Memory B cell (primary cell): ENCODE results near the gene HERC4.
"Not testable (repeated sequence)": the region's sequence is repeated elsewhere in the genome, so short reads cannot be mapped to it uniquely, and the experiment has no call there.

ENCODE experiments used
- ATAC-seq: fragments of 150-1000 bp; cut with Tn5 transposase; 2 replicates; pipeline ENCODE4 v1.10.0; 2021; ENCODE audit warnings: low read depth, mild to moderate bottlenecking, moderate library complexity
- DNase-seq, 2 donors: peaks; one replicate each; pipeline ENCODE4 v3.0.0; 2022; ENCODE audit warnings: low spot score in 2 of 2
- H3K27ac Mint-ChIP-seq: one replicate; pipeline ENCODE4 v1.8.0; 2022; ENCODE audit warnings: mild to moderate bottlenecking, moderate library complexity, mixed read lengths
- H3K27me3 Mint-ChIP-seq: one replicate; pipeline ENCODE4 v1.8.0; 2022; ENCODE audit warnings: mixed read lengths
- H3K36me3 Mint-ChIP-seq: one replicate; pipeline ENCODE4 v1.8.0; 2022; ENCODE audit warnings: mild to moderate bottlenecking, mixed read lengths
- H3K4me1 Mint-ChIP-seq: one replicate; pipeline ENCODE4 v1.8.0; 2022; ENCODE audit warnings: mixed read lengths
- H3K4me3 Mint-ChIP-seq: one replicate; pipeline ENCODE4 v1.8.0; 2022; ENCODE audit warnings: mild to moderate bottlenecking, moderate library complexity, mixed read lengths
- H3K9me3 Mint-ChIP-seq: one replicate; pipeline ENCODE4 v1.8.0; 2022; ENCODE audit warnings: mixed read lengths

The HERC4 gene

DNA sequence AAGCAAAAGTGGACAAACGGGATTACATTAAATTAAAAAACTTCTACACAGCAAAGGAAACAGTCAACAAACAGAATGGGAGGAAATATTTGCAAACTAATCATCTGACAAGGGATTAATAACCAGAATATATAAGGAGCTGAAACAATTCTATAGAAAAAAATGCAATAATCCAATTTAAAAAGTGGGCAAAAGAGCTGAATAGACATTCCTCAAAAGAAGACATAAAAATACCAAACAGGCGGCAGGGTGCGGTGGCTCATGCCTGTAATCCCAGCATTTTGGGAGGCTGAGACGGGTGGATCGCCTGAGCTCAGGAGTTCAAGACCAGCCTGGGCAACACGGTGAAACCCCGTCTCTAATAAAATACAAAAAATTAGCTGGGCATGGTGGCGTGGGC, 92.5 kb downstream of the HERC4 start:
- ATAC-seq, DNase-seq, H3K4me1 Mint-ChIP-seq, H3K27me3 Mint-ChIP-seq, H3K4me3 Mint-ChIP-seq, H3K27ac Mint-ChIP-seq, H3K9me3 Mint-ChIP-seq: not testable (repeated sequence)
- peaks cover 36% of the 10 kb centered on the region for H3K36me3 Mint-ChIP-seq

- DNase-seq: no peak
- Mint-ChIP-seq H3K4me1 (peaks cover 4% of the 10 kb centered on the region), H3K4me3 (no peak overlapping the region), H3K27me3 (no peaks in the 10 kb centered on the region), H3K27ac (no peak overlapping the region), H3K36me3 (peaks cover 37% of the 10 kb centered on the region), H3K9me3 (peaks cover 1% of the 10 kb centered on the region)
- no peak for ATAC-seq
These were observed 96.3 kb downstream of the HERC4 start for GRCh38 chr10:67978749-67979148.

- Mint-ChIP-seq H3K36me3 (peaks cover 41% of the 10 kb centered on the region), H3K27me3 (no peaks in the 10 kb centered on the region), H3K27ac (no peak overlapping the region), H3K9me3 (peaks cover 1% of the 10 kb centered on the region), H3K4me3 (no peak overlapping the region), H3K4me1 (peaks cover 4% of the 10 kb centered on the region)
- ATAC-seq (no peak), DNase-seq (no peak)
These were observed 97.8 kb downstream of the HERC4 start for GRCh38 chr10:67977251-67977650.

DNA sequence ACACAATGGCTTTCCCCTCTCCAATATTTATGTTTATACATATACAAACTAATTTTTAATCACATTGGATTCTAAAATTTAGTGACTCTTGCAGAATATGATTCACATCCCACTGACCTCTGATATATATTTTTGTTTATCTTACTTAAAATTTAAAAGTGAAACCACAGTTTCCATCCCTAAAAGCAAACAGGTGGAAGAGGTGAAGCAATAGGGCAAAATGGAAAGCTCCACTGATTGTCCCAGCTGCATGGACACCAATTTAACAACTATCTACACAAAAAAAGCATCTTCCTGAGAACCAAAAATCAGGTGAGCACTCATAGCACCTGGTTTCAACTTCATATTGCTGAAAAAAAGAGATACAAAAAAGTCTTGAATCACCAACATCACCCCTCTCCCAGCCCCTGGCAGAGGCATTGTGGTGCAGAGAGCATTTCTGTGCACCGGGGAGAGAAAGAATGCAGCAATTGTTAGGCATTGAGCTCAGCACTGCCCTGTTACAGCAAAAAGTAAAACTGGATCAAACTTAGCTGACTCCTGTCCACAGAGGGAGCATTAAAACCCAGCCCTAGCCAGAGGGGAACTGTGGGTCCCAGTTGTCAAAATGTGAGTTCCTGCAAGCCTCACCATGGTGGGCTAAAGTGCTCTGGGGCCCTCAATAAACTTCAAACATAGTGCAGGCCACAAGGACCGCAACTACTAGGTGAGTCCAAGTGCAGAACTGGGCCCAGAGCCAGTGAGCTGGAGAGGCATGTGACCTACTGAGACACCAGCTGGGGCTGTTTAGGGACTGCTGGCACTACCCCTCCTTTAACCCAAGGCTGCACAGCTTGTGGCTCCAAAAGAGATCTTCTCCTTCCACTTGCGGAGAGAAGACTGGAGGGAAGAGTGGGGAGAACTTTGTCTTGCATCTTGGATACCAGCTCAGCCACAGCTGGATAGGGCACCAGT, 98.5 kb downstream of the HERC4 start:
- H3K4me1 Mint-ChIP-seq: peaks cover 4% of the 10 kb centered on the region
- DNase-seq (no peak), ATAC-seq (no peak)
- H3K27ac Mint-ChIP-seq: no peak overlapping the region
- H3K9me3 Mint-ChIP-seq: peaks cover 1% of the 10 kb centered on the region
- no peaks in the 10 kb centered on the region for H3K27me3 Mint-ChIP-seq
- H3K36me3 Mint-ChIP-seq: peaks cover 40% of the 10 kb centered on the region
- H3K4me3 Mint-ChIP-seq: no peak overlapping the region

DNA sequence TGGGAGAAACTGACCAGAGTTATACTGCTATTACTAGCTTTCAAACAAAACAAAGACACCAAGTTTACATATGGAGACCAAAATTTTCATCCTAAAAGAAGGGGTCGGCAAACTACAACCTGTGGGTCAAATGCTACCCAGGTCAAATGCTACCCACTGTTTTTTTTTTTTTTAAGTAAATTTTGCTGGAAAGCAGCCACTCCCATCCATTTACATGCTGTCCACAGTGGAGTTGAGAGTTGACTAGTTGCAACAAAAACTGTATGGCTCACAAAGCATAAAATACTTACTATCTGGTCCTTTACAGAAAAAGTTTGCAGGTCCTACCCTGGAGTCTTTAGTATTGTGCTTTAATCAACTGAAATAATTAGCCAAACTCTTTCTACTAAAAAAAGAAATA, 99.2 kb downstream of the HERC4 start:
- peaks cover 2% of the 10 kb centered on the region for H3K4me1 Mint-ChIP-seq
- H3K9me3 Mint-ChIP-seq: peaks cover 1% of the 10 kb centered on the region
- H3K27me3 Mint-ChIP-seq: no peaks in the 10 kb centered on the region
- no peak overlapping the region for H3K27ac Mint-ChIP-seq
- no peak for DNase-seq
- no peak overlapping the region for H3K4me3 Mint-ChIP-seq
- ATAC-seq: no peak
- H3K36me3 Mint-ChIP-seq: peaks cover 38% of the 10 kb centered on the region

- Mint-ChIP-seq H3K4me3 (no peak overlapping the region), H3K36me3 (peaks cover 35% of the 10 kb centered on the region), H3K4me1 (no peaks in the 10 kb centered on the region), H3K27me3 (no peaks in the 10 kb centered on the region), H3K9me3 (peaks cover 3% of the 10 kb centered on the region), H3K27ac (no peak overlapping the region)
- ATAC-seq (no peak), DNase-seq (no peak)
These were observed 103.8 kb downstream of the HERC4 start for GRCh38 chr10:67971311-67971710.

DNA sequence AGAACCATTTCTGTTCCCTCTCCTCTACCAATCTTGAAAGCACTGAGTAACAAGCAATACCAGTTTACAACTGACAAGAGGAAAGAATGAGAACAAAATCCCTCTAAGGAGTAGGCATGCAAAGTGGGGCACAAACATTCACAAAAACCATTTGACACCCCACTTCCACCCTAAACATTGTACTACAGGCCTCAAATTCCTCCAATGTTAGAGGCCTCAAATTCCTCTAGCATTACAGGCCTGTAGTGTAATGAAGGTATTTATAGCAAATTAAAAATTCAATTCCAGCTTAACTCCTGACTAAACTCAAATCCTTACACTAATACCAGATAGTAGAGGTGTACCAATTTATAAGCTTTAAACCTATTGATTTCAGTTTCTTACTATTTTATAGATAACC, 105.2 kb downstream of the HERC4 start:
- no peak for DNase-seq
- H3K4me3 Mint-ChIP-seq: no peak overlapping the region
- H3K27ac Mint-ChIP-seq: no peak overlapping the region
- H3K27me3 Mint-ChIP-seq: no peaks in the 10 kb centered on the region
- H3K4me1 Mint-ChIP-seq: no peaks in the 10 kb centered on the region
- no peak for ATAC-seq
- H3K9me3 Mint-ChIP-seq: peaks cover 3% of the 10 kb centered on the region
- peaks cover 32% of the 10 kb centered on the region for H3K36me3 Mint-ChIP-seq

- ATAC-seq, H3K4me3 Mint-ChIP-seq, H3K4me1 Mint-ChIP-seq, DNase-seq, H3K27ac Mint-ChIP-seq, H3K9me3 Mint-ChIP-seq, H3K27me3 Mint-ChIP-seq: not testable (repeated sequence)
- H3K36me3 Mint-ChIP-seq: peaks cover 26% of the 10 kb centered on the region
These were observed 109.0 kb downstream of the HERC4 start for GRCh38 chr10:67966035-67966434.

- peaks cover 28% of the 10 kb centered on the region for H3K36me3 Mint-ChIP-seq
- no peak overlapping the region for H3K27ac Mint-ChIP-seq
These were observed 109.6 kb downstream of the HERC4 start for GRCh38 chr10:67965456-67965855.

DNA sequence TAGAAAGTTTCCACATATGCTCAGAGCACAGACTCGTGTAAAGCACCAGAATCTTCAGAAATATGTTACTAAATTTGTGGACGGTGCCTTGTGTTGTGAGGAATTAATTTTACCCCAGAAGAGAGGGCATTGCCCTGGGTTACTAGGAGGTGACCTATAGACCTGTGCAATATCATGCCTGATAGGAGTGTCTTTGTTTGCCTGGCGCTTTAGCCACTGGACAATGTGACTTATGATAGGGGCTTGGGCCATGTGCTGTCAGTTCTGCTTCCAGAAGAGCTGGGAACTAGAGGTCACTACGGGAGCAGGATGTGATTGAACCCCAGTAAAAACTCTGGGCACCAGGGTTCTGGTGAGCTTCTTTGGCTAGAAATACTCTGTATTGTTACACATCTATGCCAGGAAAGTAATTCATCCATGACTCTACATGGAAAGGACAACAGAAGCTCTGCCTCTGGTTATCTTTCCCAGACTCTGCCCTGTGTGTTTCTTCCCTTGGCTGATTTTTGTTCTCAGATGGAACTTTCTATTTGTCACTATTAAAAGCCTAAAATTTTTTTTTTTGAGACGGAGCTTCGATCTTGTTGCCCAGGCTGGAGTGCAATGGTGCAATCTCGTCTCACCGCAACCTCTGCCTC, 115.1 kb downstream of the HERC4 start:
- H3K9me3 Mint-ChIP-seq: no peaks in the 10 kb centered on the region
- peaks cover 19% of the 10 kb centered on the region for H3K36me3 Mint-ChIP-seq
- no peak overlapping the region for H3K4me3 Mint-ChIP-seq
- ATAC-seq (no peak), DNase-seq (no peak)
- no peaks in the 10 kb centered on the region for H3K27me3 Mint-ChIP-seq
- H3K4me1 Mint-ChIP-seq: no peaks in the 10 kb centered on the region
- no peak overlapping the region for H3K27ac Mint-ChIP-seq

More at GRCh38 chr10:67965456-67965855, 109.6 kb downstream of the HERC4 start:
- H3K27me3 Mint-ChIP-seq: no peaks in the 10 kb centered on the region
- H3K4me1 Mint-ChIP-seq: no peaks in the 10 kb centered on the region
- DNase-seq (no peak), ATAC-seq (no peak)
- no peaks in the 10 kb centered on the region for H3K9me3 Mint-ChIP-seq
- no peak overlapping the region for H3K4me3 Mint-ChIP-seq

DNA sequence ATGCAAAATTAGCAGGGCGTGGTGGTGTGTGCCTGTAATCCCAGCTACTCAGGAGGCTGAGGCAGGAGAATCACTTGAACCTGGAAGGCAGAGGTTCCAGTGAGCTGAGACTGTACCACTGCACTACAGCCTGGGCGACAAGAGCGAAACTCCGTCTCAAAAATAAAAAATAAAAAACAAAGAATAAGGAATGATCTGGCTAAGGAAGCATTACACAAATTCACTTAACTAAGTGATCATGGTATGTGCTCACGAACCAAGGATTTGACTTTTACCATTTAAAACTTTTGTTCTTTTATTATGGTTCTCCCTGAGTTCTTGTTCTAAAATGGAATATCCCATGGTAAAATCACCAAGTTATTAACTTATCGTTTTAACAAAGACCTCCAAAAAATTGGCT, 119.5 kb downstream of the HERC4 start:
- peaks cover 23% of the 10 kb centered on the region for H3K36me3 Mint-ChIP-seq

GRCh38 chr10:67943917-67944316, 131.2 kb downstream of the HERC4 start:
- H3K9me3 Mint-ChIP-seq: peaks cover 2% of the 10 kb centered on the region
- H3K36me3 Mint-ChIP-seq: peaks cover 39% of the 10 kb centered on the region
- H3K27me3 Mint-ChIP-seq: no peaks in the 10 kb centered on the region

More for the DNA sequence above, 119.5 kb downstream of the HERC4 start:
- no peak overlapping the region for H3K4me3 Mint-ChIP-seq
- no peak overlapping the region for H3K27ac Mint-ChIP-seq
- H3K27me3 Mint-ChIP-seq: no peaks in the 10 kb centered on the region
- DNase-seq: no peak
- no peaks in the 10 kb centered on the region for H3K9me3 Mint-ChIP-seq
- ATAC-seq: no peak
- H3K4me1 Mint-ChIP-seq: peaks cover 6% of the 10 kb centered on the region

GRCh38 chr10:67936416-67936815, 138.7 kb downstream of the HERC4 start:
- H3K27ac Mint-ChIP-seq: no peak overlapping the region
- no peak for ATAC-seq
- H3K27me3 Mint-ChIP-seq: no peaks in the 10 kb centered on the region
- no peaks in the 10 kb centered on the region for H3K4me1 Mint-ChIP-seq
- DNase-seq: no peak
- no peaks in the 10 kb centered on the region for H3K9me3 Mint-ChIP-seq
- H3K4me3 Mint-ChIP-seq: no peak overlapping the region
- peaks cover 22% of the 10 kb centered on the region for H3K36me3 Mint-ChIP-seq

More at GRCh38 chr10:67943917-67944316, 131.2 kb downstream of the HERC4 start:
- no peak for ATAC-seq
- no peak overlapping the region for H3K4me3 Mint-ChIP-seq
- peaks cover 3% of the 10 kb centered on the region for H3K4me1 Mint-ChIP-seq
- no peak for DNase-seq
- H3K27ac Mint-ChIP-seq: no peak overlapping the region

GRCh38 chr10:67935223-67935622, 139.9 kb downstream of the HERC4 start:
- DNase-seq (no peak), ATAC-seq (no peak)
- Mint-ChIP-seq H3K4me1 (no peaks in the 10 kb centered on the region), H3K27ac (no peak overlapping the region), H3K9me3 (no peaks in the 10 kb centered on the region), H3K4me3 (no peak overlapping the region), H3K27me3 (no peaks in the 10 kb centered on the region), H3K36me3 (peaks cover 22% of the 10 kb centered on the region)
